Stimulated activated CD8-positive, alpha-beta memory T cell treated with anti-CD3 and anti-CD28 coated beads, Interleukin-12 subunit alpha, Interleukin-12 subunit beta, amount 100 ng/mL, for 1 hour (primary cell): ENCODE measurements around the gene MYLK.

Experiments used
- DNase-seq: peaks from one replicate; pipeline ENCODE4 v3.0.0-alpha.2; 2020; ENCODE audit warnings: low read depth

Gene MYLK

GRCh38 chr3:123648696-123649405 lies 235.3 kb downstream of the MYLK start:
- DNase-seq, result no peak

- no peak for DNase-seq
These were observed 239.8 kb downstream of the MYLK start for GRCh38 chr3:123644358-123644757.

- DNase-seq, result no peak
These were observed 241.2 kb downstream of the MYLK start for GRCh38 chr3:123642957-123643330.

- DNase-seq, result no peak
These were observed 241.8 kb downstream of the MYLK start for GRCh38 chr3:123642182-123642956.

- DNase-seq, result no peak
These were observed 242.6 kb downstream of the MYLK start for GRCh38 chr3:123641505-123641904.

GRCh38 chr3:123640740-123641462 lies 243.2 kb downstream of the MYLK start:
- no peak for DNase-seq

GRCh38 chr3:123640311-123640710 lies 243.8 kb downstream of the MYLK start:
- no peak for DNase-seq

- no peak for DNase-seq
These were observed 245.0 kb downstream of the MYLK start for GRCh38 chr3:123638936-123639689.

GRCh38 chr3:123637841-123638240 lies 246.3 kb downstream of the MYLK start:
- DNase-seq, result no peak

GRCh38 chr3:123637131-123637530 lies 247.0 kb downstream of the MYLK start:
- no peak for DNase-seq

GRCh38 chr3:123636431-123636841 lies 247.7 kb downstream of the MYLK start:
- no peak for DNase-seq

GRCh38 chr3:123635717-123636116 lies 248.4 kb downstream of the MYLK start:
- no peak for DNase-seq

- no peak for DNase-seq
These were observed 248.9 kb downstream of the MYLK start for GRCh38 chr3:123635217-123635616.

GRCh38 chr3:123634149-123635051 lies 249.7 kb downstream of the MYLK start:
- DNase-seq, result no peak

GRCh38 chr3:123633530-123633929 lies 250.6 kb downstream of the MYLK start:
- DNase-seq, result no peak

GRCh38 chr3:123632161-123632655 lies 251.9 kb downstream of the MYLK start:
- DNase-seq, result no peak

GRCh38 chr3:123629747-123630047 lies 254.4 kb downstream of the MYLK start:
- no peak for DNase-seq

GRCh38 chr3:123628996-123629746 lies 255.0 kb downstream of the MYLK start:
- no peak for DNase-seq

- no peak for DNase-seq
These were observed 256.2 kb downstream of the MYLK start for GRCh38 chr3:123627673-123628670.
